Ramos (cell line): Measurements from ENCODE around the gene ZNF385D.

Source experiments
- in situ Hi-C: fragments of 300-500 bp; cut with MboI; formaldehyde crosslinking; loops from one replicate; pipeline ENCODE4 v1.14.3; 2022; ENCODE audit warnings: low sequenced_read_pairs; ENCODE audit not compliant: unreplicated experiment

ZNF385D gene

GRCh38 chr3:21620511-21621155 is 130.4 kb downstream of the ZNF385D start:
- in situ Hi-C loops = no loop called here

- in situ Hi-C loops = no loop called here
These were observed 132.3 kb downstream of the ZNF385D start for GRCh38 chr3:21618695-21619094.

- in situ Hi-C loops = no loop called here
These were observed 137.5 kb downstream of the ZNF385D start for GRCh38 chr3:21613372-21614070.

GRCh38 chr3:21601178-21601577 is 149.8 kb downstream of the ZNF385D start:
- in situ Hi-C loops = no loop called here

GRCh38 chr3:21599890-21600289 is 151.1 kb downstream of the ZNF385D start:
- in situ Hi-C loops = no loop called here

- in situ Hi-C loops = no loop called here
These were observed 158.2 kb downstream of the ZNF385D start for GRCh38 chr3:21592828-21593227.

GRCh38 chr3:21587894-21588293 is 163.1 kb downstream of the ZNF385D start:
- in situ Hi-C loops = no loop called here

- in situ Hi-C loops = no loop called here
These were observed 165.7 kb downstream of the ZNF385D start for GRCh38 chr3:21585216-21585740.

GRCh38 chr3:21573291-21573690 is 177.7 kb downstream of the ZNF385D start:
- in situ Hi-C loops = no loop called here

GRCh38 chr3:21564531-21564930 is 186.5 kb downstream of the ZNF385D start:
- in situ Hi-C loops = no loop called here

GRCh38 chr3:21562243-21562642 is 188.8 kb downstream of the ZNF385D start:
- in situ Hi-C loops = no loop called here

GRCh38 chr3:21561472-21561871 is 189.5 kb downstream of the ZNF385D start:
- in situ Hi-C loops = no loop called here

- in situ Hi-C loops = no loop called here
These were observed 200.0 kb downstream of the ZNF385D start for GRCh38 chr3:21551019-21551418.

- in situ Hi-C loops = no loop called here
These were observed 206.9 kb downstream of the ZNF385D start for GRCh38 chr3:21544076-21544462.

- in situ Hi-C loops = no loop called here
These were observed 207.5 kb downstream of the ZNF385D start for GRCh38 chr3:21543380-21544075.

- in situ Hi-C loops = no loop called here
These were observed 208.2 kb downstream of the ZNF385D start for GRCh38 chr3:21542656-21543379.

GRCh38 chr3:21540265-21540664 is 210.7 kb downstream of the ZNF385D start:
- in situ Hi-C loops = no loop called here

GRCh38 chr3:21534462-21534861 is 216.5 kb downstream of the ZNF385D start:
- in situ Hi-C loops = no loop called here

- in situ Hi-C loops = no loop called here
These were observed 218.0 kb downstream of the ZNF385D start for GRCh38 chr3:21533002-21533401.

GRCh38 chr3:21531909-21532308 is 219.1 kb downstream of the ZNF385D start:
- in situ Hi-C loops = no loop called here
